Measurements from ENCODE around the gene EFEMP1. TPM values are rescaled to one million over a fixed set of nuclear protein-coding genes. Genes with fewer than 3 reads are reported as not detected.

EFEMP1 gene
- total RNA-seq, 1 donor from 2014 or later = 2.3 TPM

DNA sequence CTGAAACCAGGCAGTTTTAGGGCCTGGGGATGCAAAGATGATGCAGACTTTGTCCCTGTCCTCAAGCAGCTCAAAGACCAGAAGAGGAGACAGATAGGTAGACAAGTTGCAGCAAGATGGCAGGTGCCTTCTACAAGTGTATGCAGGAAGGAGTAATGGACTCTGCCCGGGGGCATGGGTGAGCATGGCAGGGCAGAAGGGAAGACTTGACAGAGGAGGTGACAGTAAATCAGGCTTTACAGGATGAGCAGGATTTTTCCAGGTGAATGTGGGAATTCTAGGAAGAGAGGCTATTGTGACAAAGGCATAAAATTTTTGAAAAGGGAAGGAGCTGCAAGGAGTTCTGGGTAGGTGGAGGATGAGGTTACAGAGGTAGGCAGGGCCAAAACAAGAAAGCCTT, 4.7 kb downstream of the EFEMP1 start:
- no peak for DNase-seq (ENCODE audit: low spot score)
- Mint-ChIP-seq H3K4me3 (ENCODE audit: unreplicated experiment) (no peak overlapping the region), H3K27me3 (ENCODE audit: unreplicated experiment) (no peaks in the 10 kb centered on the region), H3K9me3 (ENCODE audit: unreplicated experiment) (no peaks in the 10 kb centered on the region), H3K36me3 (ENCODE audit: low read depth, unreplicated experiment) (no peaks in the 10 kb centered on the region), H3K4me1 (ENCODE audit: unreplicated experiment) (peaks cover 10% of the 10 kb centered on the region), H3K27ac (ENCODE audit: unreplicated experiment) (no peak overlapping the region)
- TF ChIP-seq, protein P1, sequence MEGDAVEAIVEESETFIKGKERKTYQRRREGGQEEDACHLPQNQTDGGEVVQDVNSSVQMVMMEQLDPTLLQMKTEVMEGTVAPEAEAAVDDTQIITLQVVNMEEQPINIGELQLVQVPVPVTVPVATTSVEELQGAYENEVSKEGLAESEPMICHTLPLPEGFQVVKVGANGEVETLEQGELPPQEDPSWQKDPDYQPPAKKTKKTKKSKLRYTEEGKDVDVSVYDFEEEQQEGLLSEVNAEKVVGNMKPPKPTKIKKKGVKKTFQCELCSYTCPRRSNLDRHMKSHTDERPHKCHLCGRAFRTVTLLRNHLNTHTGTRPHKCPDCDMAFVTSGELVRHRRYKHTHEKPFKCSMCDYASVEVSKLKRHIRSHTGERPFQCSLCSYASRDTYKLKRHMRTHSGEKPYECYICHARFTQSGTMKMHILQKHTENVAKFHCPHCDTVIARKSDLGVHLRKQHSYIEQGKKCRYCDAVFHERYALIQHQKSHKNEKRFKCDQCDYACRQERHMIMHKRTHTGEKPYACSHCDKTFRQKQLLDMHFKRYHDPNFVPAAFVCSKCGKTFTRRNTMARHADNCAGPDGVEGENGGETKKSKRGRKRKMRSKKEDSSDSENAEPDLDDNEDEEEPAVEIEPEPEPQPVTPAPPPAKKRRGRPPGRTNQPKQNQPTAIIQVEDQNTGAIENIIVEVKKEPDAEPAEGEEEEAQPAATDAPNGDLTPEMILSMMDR (IDR thresholded peaks at IDR 0.05; ENCODE audit: unreplicated experiment) = no peak

DNA sequence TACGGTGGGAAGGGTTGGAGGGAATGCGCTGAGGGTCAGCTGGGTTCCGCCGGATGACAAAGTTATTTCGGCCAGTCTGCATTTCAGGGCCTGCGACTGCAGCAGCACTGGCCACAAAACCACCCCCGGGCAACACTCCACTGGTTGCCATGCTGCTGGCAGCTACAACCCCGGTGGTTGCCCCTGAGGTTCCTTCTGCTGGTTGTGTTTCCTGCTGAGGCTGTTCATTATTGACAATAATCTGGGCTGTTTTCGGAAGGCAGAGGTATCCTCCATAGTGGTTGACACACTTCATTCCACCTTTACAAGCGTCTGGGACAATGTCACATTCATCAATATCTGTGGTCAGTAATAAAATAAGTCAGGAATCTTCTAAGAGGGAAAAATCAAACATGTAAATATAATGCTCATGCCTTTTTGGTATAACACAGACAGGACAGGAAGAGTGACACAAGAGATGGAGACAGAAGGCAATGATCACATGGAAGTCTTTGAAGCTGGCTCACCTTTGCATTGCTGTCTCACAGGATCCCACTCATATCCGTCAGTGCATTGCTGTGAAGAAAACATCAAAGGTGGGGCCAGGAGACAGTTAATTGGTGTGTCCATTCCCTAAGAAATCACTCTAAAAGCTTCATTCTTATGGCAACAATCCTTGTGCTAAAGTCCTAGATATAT, 5.7 kb downstream of the EFEMP1 start:
- no peaks in the 10 kb centered on the region for H3K27me3 Mint-ChIP-seq (ENCODE audit: unreplicated experiment)
- H3K4me3 Mint-ChIP-seq (ENCODE audit: unreplicated experiment) = no peak overlapping the region
- peaks cover 5% of the 10 kb centered on the region for H3K4me1 Mint-ChIP-seq (ENCODE audit: unreplicated experiment)
- no peaks in the 10 kb centered on the region for H3K36me3 Mint-ChIP-seq (ENCODE audit: low read depth, unreplicated experiment)
- no peak overlapping the region for H3K27ac Mint-ChIP-seq (ENCODE audit: unreplicated experiment)
- TF ChIP-seq, protein P1 (IDR thresholded peaks at IDR 0.05; ENCODE audit: unreplicated experiment) = no peak
- DNase-seq (ENCODE audit: low spot score) = no peak
- H3K9me3 Mint-ChIP-seq (ENCODE audit: unreplicated experiment) = no peaks in the 10 kb centered on the region

DNA sequence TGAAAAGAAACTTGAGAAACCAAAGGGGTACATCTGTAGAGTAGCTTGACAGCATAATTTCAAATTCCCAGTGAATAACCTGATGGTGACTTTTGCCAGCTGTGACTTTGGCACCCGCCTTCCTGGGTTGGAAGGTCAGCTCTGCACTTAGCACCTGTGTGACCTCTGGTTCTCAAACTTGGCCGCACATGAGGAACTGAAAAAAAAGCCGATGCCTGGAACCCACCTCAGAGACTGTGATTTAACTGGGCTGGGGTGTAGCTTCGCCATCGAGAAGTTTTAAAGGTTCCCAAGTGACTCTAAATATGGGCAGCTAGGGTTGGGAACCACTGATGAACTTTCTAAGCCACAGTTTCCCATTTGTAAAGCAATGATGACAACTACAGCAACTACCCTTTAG, 6.5 kb downstream of the EFEMP1 start:
- DNase-seq (ENCODE audit: low spot score) = no peak
- H3K27ac Mint-ChIP-seq (ENCODE audit: unreplicated experiment) = no peak overlapping the region
- no peaks in the 10 kb centered on the region for H3K27me3 Mint-ChIP-seq (ENCODE audit: unreplicated experiment)
- no peak overlapping the region for H3K4me3 Mint-ChIP-seq (ENCODE audit: unreplicated experiment)
- no peaks in the 10 kb centered on the region for H3K4me1 Mint-ChIP-seq (ENCODE audit: unreplicated experiment)
- no peaks in the 10 kb centered on the region for H3K36me3 Mint-ChIP-seq (ENCODE audit: low read depth, unreplicated experiment)
- H3K9me3 Mint-ChIP-seq (ENCODE audit: unreplicated experiment) = no peaks in the 10 kb centered on the region
- TF ChIP-seq, protein P1 (IDR thresholded peaks at IDR 0.05; ENCODE audit: unreplicated experiment) = no peak

DNA sequence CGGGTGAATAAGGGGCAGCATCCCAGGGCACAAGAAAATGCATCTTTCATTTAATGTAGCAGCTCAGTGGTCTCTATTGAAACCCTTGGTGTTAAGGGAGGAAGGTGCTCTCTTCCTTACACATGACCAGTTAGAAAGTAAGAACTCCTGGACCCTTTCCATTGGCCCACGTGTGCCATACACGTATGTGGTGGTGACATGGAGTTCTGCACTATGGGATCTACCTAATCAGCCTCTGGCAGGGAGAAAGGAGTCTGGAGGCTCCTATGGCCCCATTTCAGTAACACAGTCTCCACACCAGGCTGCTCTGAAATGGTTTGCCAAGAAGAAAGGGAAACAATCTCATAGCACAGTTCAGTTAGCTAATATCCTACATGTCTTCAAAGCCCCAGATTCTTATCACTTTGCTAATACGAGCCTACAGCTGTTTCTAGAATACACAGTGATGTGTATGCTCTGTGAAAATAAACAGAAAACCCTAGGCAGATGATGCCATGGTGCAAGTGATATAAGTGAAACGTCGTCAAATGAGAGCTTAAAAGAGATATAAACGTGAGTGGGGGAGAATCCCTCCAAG, 7.0 kb downstream of the EFEMP1 start:
- Mint-ChIP-seq H3K27me3 (ENCODE audit: unreplicated experiment) (no peaks in the 10 kb centered on the region), H3K4me3 (ENCODE audit: unreplicated experiment) (no peak overlapping the region), H3K36me3 (ENCODE audit: low read depth, unreplicated experiment) (no peaks in the 10 kb centered on the region), H3K4me1 (ENCODE audit: unreplicated experiment) (no peaks in the 10 kb centered on the region), H3K9me3 (ENCODE audit: unreplicated experiment) (no peaks in the 10 kb centered on the region), H3K27ac (ENCODE audit: unreplicated experiment) (no peak overlapping the region)
- TF ChIP-seq, protein P1 (IDR thresholded peaks at IDR 0.05; ENCODE audit: unreplicated experiment) = no peak
- no peak for DNase-seq (ENCODE audit: low spot score)

DNA sequence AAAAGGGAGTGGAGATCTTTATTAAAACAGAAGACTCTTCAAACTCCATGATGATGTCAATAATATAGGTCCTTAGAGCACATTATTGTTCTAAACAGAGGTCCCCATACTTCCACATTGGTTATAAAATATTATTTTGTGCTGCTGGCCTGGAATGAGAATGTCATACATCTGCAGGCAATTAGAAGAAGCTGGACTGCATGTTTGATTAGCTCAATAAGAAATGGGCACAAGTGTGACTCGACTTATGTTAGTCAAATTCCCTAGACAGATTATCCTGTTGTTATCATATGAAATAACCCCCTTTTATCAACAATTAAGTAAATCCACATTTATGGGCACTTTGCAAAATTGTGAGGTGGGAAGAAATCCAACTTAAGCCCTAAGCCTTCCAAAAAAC, 8.8 kb downstream of the EFEMP1 start:
- no peak overlapping the region for H3K4me3 Mint-ChIP-seq (ENCODE audit: unreplicated experiment)
- H3K4me1 Mint-ChIP-seq (ENCODE audit: unreplicated experiment) = no peaks in the 10 kb centered on the region
- H3K27ac Mint-ChIP-seq (ENCODE audit: unreplicated experiment) = no peak overlapping the region
- TF ChIP-seq, protein P1 (IDR thresholded peaks at IDR 0.05; ENCODE audit: unreplicated experiment) = no peak
- no peaks in the 10 kb centered on the region for H3K36me3 Mint-ChIP-seq (ENCODE audit: low read depth, unreplicated experiment)
- DNase-seq (ENCODE audit: low spot score) = no peak
- no peaks in the 10 kb centered on the region for H3K9me3 Mint-ChIP-seq (ENCODE audit: unreplicated experiment)
- no peaks in the 10 kb centered on the region for H3K27me3 Mint-ChIP-seq (ENCODE audit: unreplicated experiment)

Measured in endothelial cell (in vitro differentiated cells).